GM18520 (cell line): Measurements from ENCODE around the gene TRIM14.

Experiments used
- ATAC-seq: cut with Tn5 transposase; IDR thresholded peaks from one replicate; pipeline ENCODE4 v1.9.1; 2021; ENCODE audit not compliant: unreplicated experiment

Gene TRIM14

DNA sequence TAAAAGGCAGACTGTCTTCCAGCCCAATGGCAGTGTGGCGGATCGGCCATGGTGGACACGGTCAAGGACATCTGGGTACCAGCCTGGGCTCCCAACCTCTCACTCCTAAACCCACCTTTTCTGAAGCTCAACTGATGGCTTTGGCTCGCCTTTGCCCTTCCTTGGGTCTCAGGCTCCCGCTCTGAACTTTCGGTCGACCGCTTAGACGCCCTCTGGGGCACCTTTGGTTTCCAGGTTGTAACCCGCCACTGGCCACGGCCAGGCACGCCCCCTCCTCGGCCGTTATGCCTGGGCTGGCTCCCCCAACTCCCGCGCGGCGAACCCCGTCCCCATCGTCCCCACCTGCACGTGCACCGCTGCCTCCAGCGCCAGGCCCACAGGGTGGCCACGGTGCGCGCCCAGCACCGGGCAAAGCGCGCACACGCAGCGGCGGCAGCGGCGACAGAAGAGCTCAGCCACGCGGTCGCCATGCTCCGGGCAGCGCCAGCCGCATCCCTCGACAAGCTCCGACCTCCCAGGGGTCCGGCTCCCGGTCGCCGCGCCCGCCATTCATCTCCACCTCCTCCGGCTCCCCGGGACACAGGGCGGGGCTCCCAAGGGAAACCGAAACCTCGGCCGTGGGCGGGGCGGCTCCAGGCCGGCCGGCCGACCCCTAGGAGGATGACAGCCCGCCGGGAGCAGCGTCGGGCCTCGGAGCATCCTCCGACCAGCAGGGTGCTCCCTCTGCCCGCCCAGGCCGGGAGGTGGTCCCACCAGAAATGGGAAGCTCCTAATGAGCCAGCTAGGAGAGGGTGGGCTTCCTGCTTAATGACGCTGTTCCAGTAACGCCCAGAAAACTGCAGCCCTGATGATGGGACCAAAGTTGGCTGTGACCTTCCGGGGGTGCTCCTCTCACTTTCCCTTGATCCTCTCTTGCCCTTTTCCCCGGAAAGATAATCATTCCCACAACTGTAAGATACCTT is at the start of gene TRIM14:
Gene TRIM14 (minus strand): TSS at position 583 of the 962 bp plus-strand sequence. CDS start 34 bp downstream, at position 549.
- peak; percentile 43 for ATAC-seq

DNA sequence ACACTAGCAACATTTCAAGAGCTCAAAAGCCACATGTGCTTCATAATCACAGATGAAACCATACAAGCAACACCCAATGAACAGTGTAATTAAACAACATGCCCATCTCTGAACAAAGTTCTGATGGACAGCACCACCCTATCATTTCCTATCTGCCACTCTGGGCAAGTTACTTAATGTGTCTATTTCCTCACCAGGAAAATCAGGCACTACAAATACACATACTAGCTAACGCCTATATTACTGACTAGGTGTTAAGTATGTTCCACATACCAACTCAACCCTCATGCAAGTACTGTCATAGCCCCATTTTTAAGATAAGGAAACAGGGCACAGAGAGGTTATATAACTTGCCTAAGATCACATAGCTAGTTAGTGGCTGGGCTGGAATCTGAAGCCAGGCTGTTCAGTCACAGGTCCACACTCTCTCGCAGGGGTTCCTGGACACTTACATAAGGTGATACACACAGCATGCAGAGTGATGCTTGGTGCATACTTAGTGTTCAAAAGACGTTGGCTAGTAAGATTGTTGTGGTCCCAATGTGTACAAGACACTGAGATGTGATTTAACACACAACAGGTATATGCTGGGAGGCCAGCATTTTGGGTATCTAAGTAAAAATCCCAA is 49.2 kb upstream of the TRIM14 start:
- ATAC-seq: no peak

DNA sequence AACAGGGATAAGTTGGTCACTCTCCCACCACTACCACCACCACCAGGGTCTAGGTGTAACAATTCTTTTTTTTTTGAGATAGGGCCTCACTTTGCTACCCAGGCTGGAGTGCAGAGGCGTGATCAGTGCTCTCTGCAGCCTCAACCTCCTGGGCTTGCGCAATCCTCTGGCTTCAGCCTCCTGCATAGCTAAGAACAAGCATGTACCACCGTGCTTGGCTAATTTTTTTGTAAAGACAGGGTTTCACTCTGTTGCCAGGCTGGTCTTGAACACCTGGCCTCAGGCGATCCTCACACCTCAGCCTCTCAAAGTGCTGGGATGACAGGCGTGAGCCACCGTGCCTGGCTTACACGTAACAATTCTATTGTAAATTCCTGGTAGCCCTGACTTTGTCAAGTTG is 45.9 kb upstream of the TRIM14 start:
- no peak for ATAC-seq

- no peak for ATAC-seq
Observed at GRCh38 chr9:98162613-98163012, 43.6 kb upstream of the TRIM14 start.

- ATAC-seq: no peak
Observed at GRCh38 chr9:98161851-98162250, 42.8 kb upstream of the TRIM14 start.

- ATAC-seq: no peak
Observed at GRCh38 chr9:98159790-98160189, 40.8 kb upstream of the TRIM14 start.

DNA sequence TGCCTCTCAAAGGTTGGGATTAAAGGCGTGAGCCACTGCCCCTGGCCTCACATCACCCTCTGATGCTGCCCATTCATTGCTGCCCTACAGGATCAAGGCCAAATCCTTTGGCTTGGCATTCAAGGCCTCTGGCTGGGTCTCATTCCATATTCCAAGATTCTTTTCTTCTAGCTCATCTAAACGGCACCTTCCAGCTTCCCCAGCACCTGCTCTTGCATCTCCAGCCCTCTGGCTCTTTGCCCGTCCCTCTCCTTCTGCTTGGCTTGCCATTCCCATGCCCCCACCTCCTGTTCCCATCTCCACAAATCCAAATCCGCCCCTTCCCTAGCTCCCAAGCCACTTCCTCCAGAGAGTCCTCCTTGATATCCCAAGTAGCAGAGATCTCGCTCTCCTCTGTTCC is 40.3 kb upstream of the TRIM14 start:
- no peak for ATAC-seq

DNA sequence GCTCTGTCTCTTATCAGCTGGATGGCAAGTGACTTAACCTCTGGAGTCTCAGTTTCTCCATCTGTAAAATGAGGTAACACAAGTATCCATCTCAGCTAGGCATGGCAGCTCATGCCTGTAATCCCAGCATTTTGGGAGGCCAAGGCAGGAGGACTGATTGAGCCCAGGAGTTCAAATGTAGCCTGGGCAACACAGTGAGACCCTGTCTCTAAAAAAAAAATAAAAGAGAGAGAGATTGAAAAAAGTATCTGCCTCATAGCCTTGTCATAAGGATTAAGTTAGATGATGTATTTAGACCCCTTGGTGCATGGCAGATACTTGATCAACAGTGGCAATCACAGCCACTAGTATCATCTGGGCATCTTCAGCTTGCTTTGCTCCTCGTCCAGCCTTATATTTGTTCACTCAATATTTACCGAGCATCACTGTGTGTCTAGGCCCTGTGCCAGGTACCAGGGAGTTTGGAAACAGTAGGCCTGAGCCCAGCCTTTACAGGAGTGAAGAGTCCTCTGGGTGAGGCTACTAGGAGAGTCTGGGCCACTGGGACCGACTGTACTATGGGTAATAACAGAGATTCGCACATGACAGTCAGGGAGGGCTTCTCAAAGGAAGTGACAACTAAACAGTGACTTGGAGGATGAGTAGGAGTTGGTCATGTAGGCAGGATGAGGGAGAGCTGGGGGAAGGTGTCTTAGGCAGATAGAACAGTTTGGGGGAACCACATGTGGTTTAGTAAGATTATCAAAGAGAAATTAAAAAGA is 39.2 kb upstream of the TRIM14 start:
- no peak for ATAC-seq

- no peak for ATAC-seq
Observed at GRCh38 chr9:98157372-98157771, 38.4 kb upstream of the TRIM14 start.

- ATAC-seq: no peak
Observed at GRCh38 chr9:98154678-98155077, 35.7 kb upstream of the TRIM14 start.

GRCh38 chr9:98152526-98152925 is 33.5 kb upstream of the TRIM14 start:
- ATAC-seq: no peak

DNA sequence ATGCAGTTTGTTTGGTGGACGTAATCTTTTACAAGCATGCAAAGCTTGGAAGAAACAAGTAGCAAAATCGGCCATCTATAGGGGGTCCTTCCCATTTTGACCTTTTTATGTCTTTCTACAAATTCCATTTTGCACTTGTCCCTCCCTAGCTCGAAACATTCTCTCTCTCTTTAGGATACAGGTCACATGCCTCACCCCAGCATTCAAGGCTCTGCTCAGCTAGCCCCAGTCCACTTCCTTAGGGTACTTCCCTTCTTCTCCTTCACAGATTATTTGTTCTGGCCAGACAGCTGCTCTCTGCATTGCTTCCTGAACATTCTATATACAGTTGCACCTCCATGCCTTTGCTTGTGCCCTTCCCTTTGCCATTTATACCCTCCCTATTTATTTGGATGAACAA is 31.7 kb upstream of the TRIM14 start:
- ATAC-seq: no peak

GRCh38 chr9:98150164-98150563 is 31.1 kb upstream of the TRIM14 start:
- no peak for ATAC-seq

DNA sequence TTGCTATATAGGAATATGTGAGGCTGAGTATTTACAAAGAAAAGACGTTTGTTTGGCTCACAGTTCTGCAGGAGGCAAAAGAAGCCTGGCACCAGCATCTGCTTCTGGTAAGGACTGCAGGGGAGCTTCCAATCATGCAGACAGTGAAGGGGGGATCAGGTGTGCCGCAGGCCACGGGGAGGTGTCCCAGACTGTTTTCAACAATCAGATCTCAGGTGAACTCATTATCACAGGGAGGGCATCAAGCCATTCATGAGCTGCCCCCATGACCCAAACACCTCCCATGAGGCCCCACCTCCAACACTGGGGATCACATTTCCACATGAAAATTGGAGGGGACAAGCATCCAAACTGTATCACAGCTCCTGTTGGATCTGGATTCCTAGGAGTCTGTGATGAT is 30.4 kb upstream of the TRIM14 start:
- no peak for ATAC-seq

DNA sequence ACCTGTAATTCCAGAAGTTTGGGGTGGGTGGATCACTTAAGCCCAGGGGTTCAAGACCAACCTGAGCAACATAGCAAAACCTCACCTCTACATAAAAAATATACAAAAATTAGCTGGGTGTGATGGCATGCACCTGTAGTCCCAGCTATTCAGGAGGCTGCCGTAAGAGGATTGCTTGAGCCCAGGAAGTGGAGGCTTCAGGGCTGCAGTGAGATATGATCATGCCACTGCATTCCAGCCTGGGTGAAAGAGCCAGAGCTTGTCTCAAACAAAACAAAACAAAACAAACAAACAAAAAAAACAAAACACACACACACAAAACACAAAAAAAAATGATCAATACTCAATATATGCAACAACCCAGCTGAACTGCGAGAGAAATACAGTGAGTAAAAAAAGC is 29.5 kb upstream of the TRIM14 start:
- ATAC-seq: no peak

- ATAC-seq: no peak
Observed at GRCh38 chr9:98147582-98147981, 28.6 kb upstream of the TRIM14 start.

DNA sequence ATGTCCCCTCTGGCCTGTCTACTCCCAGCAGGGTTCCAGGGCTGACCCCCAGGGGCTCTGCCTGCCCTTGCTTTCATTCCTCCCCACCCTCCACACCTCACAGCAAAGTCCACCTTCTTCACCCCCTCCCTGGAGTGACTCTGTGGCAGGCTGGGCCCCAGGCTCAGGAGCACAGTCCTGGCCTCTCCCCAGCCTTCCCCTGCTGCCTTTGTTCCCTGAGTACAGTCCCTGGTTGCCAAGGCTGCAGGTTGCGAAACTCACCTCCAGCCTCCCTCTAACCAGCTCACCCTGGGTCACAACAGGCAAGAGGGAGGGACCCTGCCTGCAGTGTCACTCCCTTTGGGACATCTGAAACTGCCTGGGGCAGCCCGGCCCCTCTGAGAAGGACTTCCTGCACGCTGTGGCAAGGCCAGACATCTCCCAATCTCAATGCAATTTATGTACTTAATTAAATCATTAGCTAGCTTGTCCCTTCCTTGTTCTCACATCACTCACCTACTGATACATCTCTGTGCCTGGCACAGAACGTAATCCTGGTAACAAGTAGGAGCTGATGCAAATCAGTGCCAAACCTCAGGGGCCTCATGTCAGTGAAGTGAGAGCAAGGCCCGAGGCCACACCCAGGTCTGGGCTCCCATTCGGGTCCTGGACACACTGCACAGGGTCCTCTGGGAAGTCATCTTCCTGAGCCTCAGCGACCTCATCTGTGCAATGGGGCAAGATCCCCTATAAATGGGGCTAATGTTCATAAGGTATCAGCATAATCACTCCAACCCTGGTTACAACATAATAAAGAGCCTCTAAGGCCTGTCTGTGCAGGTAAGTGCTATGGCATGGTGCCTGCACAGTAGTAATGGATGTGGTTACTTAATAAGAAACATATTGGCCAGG is 27.3 kb upstream of the TRIM14 start:
- no peak for ATAC-seq

- no peak for ATAC-seq
Observed at GRCh38 chr9:98144631-98145030, 25.6 kb upstream of the TRIM14 start.

DNA sequence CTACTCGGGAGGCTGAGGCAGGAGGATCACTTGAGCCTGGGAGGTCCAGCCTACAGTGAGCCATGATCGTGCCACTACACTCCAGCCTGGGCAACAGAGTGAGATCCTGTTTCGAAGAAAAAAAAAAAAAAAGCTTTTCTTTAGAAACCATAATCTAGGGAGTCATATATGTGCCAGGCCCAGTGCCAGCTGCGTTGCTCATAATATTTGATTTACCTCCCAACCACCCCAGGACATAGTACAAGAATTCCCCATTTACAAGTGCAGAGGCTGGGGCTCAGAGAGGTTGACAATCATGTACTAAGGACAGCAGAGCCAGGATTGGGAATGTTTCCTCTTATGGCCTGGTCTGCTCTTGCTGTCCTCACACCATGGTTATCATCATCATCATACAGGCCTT is 25.1 kb upstream of the TRIM14 start:
- ATAC-seq: no peak

GRCh38 chr9:98142925-98143481 is 24.0 kb upstream of the TRIM14 start:
- no peak for ATAC-seq
